ENCODE results near the gene SORT1. TPM values are rescaled to one million over a fixed set of nuclear protein-coding genes. Genes with fewer than 3 reads are reported as not detected.

Gene SORT1
- total RNA-seq, 4 donors from 2014 or later = 24.8 to 124 (median 96.0) TPM

DNA sequence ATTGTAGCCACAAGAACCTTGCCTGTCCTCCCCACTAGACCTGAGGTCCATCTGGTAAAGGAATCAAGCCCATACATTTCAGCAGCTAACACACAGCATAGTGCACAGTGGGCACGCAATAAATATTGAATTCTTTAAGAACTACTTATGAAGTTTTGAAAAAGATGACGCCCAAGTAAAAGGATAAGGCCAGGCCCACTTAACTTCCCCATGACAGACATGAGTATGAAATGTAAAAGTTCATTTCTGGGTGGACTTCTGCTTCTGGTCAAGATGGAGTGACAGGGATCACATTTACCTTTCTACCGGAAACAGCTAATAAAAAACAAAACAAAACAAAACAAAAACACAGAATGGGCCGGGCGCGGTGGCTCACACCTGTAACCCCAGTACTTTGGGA is 25.4 kb downstream of the SORT1 start:
- Histone ChIP-seq H3K9me3 (no peaks in the 10 kb centered on the region), H3K27ac (peak overlapping the region in 1 of 4 donors; percentile 72), H3K4me1 (peaks cover 0 to 11% (median 0%) of the 10 kb centered on the region in 4 donors), H3K4me3 (no peak overlapping the region), H3K36me3 (peaks cover 0 to 3% (median 0%) of the 10 kb centered on the region in 3 donors), H3K27me3 (no peaks in the 10 kb centered on the region)
- DNase-seq = no peak
- TF ChIP-seq, protein P1, sequence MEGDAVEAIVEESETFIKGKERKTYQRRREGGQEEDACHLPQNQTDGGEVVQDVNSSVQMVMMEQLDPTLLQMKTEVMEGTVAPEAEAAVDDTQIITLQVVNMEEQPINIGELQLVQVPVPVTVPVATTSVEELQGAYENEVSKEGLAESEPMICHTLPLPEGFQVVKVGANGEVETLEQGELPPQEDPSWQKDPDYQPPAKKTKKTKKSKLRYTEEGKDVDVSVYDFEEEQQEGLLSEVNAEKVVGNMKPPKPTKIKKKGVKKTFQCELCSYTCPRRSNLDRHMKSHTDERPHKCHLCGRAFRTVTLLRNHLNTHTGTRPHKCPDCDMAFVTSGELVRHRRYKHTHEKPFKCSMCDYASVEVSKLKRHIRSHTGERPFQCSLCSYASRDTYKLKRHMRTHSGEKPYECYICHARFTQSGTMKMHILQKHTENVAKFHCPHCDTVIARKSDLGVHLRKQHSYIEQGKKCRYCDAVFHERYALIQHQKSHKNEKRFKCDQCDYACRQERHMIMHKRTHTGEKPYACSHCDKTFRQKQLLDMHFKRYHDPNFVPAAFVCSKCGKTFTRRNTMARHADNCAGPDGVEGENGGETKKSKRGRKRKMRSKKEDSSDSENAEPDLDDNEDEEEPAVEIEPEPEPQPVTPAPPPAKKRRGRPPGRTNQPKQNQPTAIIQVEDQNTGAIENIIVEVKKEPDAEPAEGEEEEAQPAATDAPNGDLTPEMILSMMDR (IDR thresholded peaks at IDR 0.05) = no peak
- no peak for TF ChIP-seq POLR2A (IDR thresholded peaks at IDR 0.05)

DNA sequence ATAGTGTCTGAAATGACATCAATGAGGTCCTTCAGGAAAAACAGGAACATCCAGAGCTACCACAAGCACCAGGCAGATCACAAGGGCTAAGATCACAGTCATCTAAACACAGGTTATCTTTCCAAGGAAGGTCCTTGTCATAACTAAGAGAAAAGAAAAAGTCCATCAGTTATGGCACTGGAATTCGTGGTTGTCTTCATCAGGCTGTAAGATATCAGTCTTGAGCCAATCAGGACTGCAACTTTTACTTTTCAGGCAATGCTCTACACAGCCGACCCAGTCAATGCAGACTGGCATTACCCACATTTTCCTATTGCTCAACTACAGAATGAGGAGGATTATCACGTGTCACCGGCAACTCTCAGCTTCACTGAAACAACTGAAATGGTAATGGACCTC is 26.4 kb downstream of the SORT1 start:
- no peak overlapping the region for H3K4me3 ChIP-seq

DNA sequence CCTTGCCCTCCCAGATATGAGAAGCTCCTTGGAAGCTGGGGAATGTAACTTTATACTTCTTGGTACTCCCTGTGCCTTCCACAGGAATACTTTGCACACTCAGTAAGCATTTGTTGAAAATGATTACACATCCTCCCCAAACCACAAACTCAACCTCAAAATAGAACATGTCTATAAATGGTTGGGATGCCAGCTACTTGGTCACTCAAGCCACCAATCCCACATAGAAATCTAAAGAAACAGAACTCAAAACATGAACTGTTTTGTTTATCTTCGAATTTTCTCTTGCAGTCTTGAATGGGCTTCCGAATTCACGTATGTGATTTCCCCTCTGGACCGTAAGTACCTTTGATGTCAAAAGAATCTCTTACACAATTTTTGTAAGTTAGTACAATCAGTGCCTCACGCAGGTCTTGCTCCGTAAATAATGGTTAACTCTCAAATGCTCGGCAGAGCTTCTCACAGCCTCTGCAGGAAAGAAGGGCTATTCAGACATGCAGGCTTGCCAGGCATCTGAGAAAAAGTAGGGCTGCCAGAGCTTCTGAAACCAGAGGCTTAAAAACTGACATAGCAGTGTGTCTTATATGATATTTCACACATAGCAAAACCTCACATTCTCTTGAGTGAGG is 26.9 kb downstream of the SORT1 start:
- no peak for TF ChIP-seq POLR2A (IDR thresholded peaks at IDR 0.05)
- TF ChIP-seq, protein P1 (IDR thresholded peaks at IDR 0.05) = no peak
- DNase-seq = no peak
- H3K4me1 ChIP-seq = peaks cover 0 to 11% (median 0%) of the 10 kb centered on the region in 4 donors
- H3K9me3 ChIP-seq = no peaks in the 10 kb centered on the region
- peak overlapping the region in 3 of 4 donors; percentile 29 to 72 (median 42) for H3K27ac ChIP-seq
- peaks cover 0 to 14% (median 0%) of the 10 kb centered on the region in 3 donors for H3K36me3 ChIP-seq
- H3K4me3 ChIP-seq = no peak overlapping the region
- H3K27me3 ChIP-seq = no peaks in the 10 kb centered on the region

More for the DNA sequence above, 26.4 kb downstream of the SORT1 start:
- Histone ChIP-seq H3K27me3 (no peaks in the 10 kb centered on the region), H3K9me3 (no peaks in the 10 kb centered on the region), H3K36me3 (peaks cover 0 to 12% (median 0%) of the 10 kb centered on the region in 3 donors), H3K4me1 (peaks cover 0 to 11% (median 0%) of the 10 kb centered on the region in 4 donors), H3K27ac (peak overlapping the region in 3 of 4 donors; percentile 29 to 72 (median 42))
- TF ChIP-seq POLR2A (IDR thresholded peaks at IDR 0.05) = no peak
- TF ChIP-seq, protein P1 (IDR thresholded peaks at IDR 0.05) = no peak
- no peak for DNase-seq

DNA sequence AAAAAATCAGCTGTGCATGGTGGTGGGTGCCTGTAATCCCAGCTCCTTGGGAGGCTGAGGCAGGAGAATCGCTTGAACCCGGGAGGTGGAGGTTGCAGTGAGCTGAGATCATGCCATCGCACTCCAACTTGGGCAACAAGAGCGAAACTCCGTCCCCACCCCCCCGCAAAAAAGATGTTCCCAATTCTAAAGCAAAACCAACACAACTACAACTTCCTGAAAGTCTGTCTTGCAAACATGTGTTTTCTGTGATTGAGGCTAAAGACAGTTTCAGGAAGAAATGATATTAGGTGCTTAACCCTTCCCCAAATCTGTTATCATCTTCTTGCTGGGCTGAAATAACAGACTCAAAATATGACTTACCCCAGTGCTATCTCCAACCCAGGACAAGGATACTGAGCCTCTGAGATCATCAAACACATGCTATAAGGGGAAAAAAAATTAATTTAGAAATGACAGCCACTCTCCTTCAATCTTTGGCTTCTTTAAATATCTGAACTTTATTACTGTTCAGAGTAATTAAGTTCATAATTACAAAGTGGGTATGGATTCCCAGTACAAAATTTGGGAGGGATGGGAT is 28.5 kb downstream of the SORT1 start:
- TF ChIP-seq, protein P1 (IDR thresholded peaks at IDR 0.05) = no peak
- no peak for TF ChIP-seq POLR2A (IDR thresholded peaks at IDR 0.05)
- H3K4me3 ChIP-seq = no peak overlapping the region
- no peaks in the 10 kb centered on the region for H3K9me3 ChIP-seq
- no peaks in the 10 kb centered on the region for H3K27me3 ChIP-seq
- peaks cover 0 to 14% (median 0%) of the 10 kb centered on the region in 3 donors for H3K36me3 ChIP-seq
- peaks cover 0 to 17% (median 0%) of the 10 kb centered on the region in 4 donors for H3K4me1 ChIP-seq
- no peak for DNase-seq
- H3K27ac ChIP-seq = peak overlapping the region in 1 of 4 donors; percentile 72

DNA sequence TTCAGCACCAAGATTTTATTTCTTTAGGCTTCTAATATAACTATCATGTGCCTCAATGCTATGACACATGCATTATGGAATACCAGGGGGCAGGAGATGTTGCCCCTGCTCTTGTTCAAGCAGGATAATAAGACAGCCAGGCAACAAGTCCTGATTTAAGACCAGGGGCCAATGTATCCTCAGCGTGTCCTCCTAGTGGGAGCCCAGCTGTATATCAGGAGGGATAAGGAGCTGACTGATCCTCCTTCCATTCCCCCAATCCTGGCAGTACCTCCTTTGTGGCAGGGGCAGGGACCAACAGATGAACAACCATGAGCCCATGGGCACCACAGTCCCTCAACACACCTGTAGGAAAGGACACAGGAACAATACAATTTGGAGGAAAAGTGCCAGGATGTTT is 29.3 kb downstream of the SORT1 start:
- TF ChIP-seq, protein P1 (IDR thresholded peaks at IDR 0.05) = no peak
- no peak for TF ChIP-seq POLR2A (IDR thresholded peaks at IDR 0.05)
- Histone ChIP-seq H3K27me3 (no peaks in the 10 kb centered on the region), H3K27ac (peak overlapping the region in 2 of 4 donors; percentile 9 to 72), H3K4me3 (no peak overlapping the region), H3K9me3 (no peaks in the 10 kb centered on the region), H3K36me3 (peaks cover 0 to 14% (median 0%) of the 10 kb centered on the region in 3 donors), H3K4me1 (peaks cover 0 to 14% (median 0%) of the 10 kb centered on the region in 4 donors)
- no peak for DNase-seq

Measured in Peyer's patch (tissue), 4 donors.